ENCODE results near the gene COL13A1. TPM values are rescaled to one million over a fixed set of nuclear protein-coding genes. Genes with fewer than 3 reads are reported as not detected.

COL13A1 gene
- total and polyA plus RNA-seq, 11 donors: 1.0 to 4.0 (median 1.7) TPM

DNA sequence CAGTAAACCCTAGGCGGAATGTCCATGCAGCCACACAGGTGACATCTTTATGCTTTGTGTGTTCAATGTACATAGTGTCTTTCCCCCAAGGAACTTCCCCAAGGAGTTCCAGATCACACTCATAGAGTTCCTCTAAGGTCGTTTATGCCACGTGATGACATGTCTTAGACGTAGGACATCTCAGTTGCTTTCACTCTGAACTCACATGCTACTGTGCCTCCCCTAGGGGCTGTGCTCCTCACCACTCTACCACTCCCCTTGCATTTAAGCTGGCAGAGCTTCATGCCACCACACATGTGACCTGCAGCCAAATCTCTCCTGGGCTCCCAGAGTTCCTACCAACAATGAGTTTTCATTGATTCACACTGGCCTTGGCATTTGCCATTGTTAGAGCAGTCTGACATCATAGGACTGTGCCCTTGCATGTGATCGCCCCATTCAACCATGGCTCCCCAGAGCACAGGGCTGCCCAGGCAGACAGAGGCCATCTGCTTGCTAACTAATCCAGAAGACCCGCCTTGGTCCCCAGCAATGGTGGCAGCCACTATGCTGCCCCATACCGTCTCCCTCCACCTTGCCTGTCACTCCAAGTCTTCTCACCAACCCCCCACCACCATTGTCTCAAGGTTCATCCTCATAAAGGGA lies 155.7 kb downstream of the COL13A1 start:
- H3K27ac ChIP-seq: no peak overlapping the region
- peaks cover 0 to 27% (median 0%) of the 10 kb centered on the region in 12 donors for H3K4me1 ChIP-seq
- no peaks in the 10 kb centered on the region for H3K36me3 ChIP-seq
- TF ChIP-seq, protein P1, sequence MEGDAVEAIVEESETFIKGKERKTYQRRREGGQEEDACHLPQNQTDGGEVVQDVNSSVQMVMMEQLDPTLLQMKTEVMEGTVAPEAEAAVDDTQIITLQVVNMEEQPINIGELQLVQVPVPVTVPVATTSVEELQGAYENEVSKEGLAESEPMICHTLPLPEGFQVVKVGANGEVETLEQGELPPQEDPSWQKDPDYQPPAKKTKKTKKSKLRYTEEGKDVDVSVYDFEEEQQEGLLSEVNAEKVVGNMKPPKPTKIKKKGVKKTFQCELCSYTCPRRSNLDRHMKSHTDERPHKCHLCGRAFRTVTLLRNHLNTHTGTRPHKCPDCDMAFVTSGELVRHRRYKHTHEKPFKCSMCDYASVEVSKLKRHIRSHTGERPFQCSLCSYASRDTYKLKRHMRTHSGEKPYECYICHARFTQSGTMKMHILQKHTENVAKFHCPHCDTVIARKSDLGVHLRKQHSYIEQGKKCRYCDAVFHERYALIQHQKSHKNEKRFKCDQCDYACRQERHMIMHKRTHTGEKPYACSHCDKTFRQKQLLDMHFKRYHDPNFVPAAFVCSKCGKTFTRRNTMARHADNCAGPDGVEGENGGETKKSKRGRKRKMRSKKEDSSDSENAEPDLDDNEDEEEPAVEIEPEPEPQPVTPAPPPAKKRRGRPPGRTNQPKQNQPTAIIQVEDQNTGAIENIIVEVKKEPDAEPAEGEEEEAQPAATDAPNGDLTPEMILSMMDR (IDR thresholded peaks at IDR 0.05): no peak
- no peak for TF ChIP-seq POLR2A (IDR thresholded peaks at IDR 0.05)
- H3K4me3 ChIP-seq: no peak overlapping the region
- H3K27me3 ChIP-seq: no peaks in the 10 kb centered on the region
- no peaks in the 10 kb centered on the region for H3K9me3 ChIP-seq
- ATAC-seq (peak in 1 of 4 donors; percentile 41), DNase-seq (no peak)
- intact Hi-C loops (cut with DNase I): no loop called here
- WGBS, 4 donors: 85 to 87% (median 86%) methylated on average over 7 of the region's 7 CpGs

DNA sequence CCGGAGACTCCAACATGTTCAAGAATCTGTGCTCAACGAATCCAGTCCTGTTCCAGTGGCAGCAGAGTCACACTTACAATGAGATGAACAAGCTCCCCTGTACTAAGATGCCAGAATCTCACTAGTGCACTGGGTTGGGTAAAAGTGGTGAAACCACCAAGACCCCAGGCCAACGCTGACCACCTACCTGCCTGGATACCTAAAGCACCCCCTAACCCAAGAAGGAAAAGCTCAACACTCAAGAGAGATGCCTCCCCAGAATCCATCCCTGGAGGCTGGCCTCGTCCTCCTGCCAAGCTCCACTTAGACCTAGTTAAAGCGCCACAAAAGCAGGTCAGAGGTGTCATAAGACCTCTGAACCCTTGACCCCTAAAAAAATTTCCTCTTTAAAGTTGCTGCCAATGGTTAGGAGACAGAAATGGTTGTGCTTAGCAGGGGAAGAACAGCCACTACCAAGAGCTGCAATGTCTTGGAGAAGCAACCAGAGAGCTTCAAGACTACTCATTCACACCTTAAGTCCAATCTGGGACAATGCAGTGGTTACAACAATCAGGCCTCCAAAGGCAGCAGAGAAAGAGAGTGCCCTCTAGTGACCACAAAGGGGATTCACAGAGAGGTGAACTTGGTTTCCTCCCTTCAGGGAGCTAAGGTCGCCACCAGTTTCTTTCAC lies 156.3 kb downstream of the COL13A1 start:
- DNase-seq (no peak), ATAC-seq (peak in 2 of 4 donors; percentile 47 to 48)
- no peak for TF ChIP-seq POLR2A (IDR thresholded peaks at IDR 0.05)
- TF ChIP-seq, protein P1 (IDR thresholded peaks at IDR 0.05): peak; percentile 50 to 76 (median 62)
- WGBS, 4 donors: 84 to 94% (median 91%) methylated on average over 6 of the region's 6 CpGs
- Histone ChIP-seq H3K27ac (no peak overlapping the region), H3K36me3 (no peaks in the 10 kb centered on the region), H3K27me3 (no peaks in the 10 kb centered on the region), H3K4me1 (peaks cover 0 to 27% (median 0%) of the 10 kb centered on the region in 12 donors), H3K9me3 (no peaks in the 10 kb centered on the region), H3K4me3 (no peak overlapping the region)
- intact Hi-C loops (cut with DNase I): no loop called here

DNA sequence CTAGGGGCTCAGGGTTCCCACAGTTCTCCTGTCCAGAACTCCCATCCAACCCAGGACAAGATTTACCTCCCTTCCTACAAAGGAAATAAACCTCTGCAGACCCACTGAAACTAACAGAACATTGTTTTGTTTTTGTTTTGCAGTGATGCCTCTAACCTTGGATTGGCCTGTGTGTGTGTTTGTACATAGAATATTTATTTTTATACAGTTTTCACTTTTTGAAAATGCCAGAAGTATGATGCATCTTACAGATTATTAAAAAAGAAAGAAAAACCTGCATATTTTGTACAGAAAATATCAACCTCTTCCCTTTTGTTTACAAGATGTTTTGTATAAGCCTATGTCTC lies 156.8 kb downstream of the COL13A1 start:
- Histone ChIP-seq H3K27me3 (no peaks in the 10 kb centered on the region), H3K27ac (no peak overlapping the region), H3K36me3 (no peaks in the 10 kb centered on the region), H3K9me3 (no peaks in the 10 kb centered on the region), H3K4me3 (no peak overlapping the region), H3K4me1 (peaks cover 0 to 27% (median 0%) of the 10 kb centered on the region in 12 donors)
- no peak for DNase-seq
- TF ChIP-seq POLR2A (IDR thresholded peaks at IDR 0.05): no peak
- TF ChIP-seq, protein P1 (IDR thresholded peaks at IDR 0.05): no peak
- ATAC-seq: no peak
- intact Hi-C loops (cut with DNase I): no loop called here

DNA sequence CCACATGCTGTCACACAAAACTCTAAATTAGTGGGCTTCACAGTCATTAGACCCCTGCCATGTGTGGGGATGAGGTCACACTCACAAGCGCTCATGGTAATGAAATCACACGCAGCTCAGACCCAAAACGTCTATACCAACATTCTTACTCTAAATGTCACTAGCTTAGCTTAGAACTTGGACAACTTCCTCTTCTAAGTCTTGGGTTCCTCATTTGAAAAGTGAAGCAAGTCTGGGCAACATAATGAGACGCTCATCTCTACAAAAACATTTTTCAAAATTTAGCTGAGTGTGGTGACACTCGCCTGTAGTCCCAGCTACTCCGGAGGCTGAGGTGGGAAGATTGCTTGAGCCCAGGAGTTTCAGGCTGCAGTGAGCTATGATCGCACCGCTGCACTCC lies 158.2 kb downstream of the COL13A1 start:
- WGBS, 4 donors: 83 to 85% (median 84%) methylated on average over 8 of the region's 8 CpGs
- TF ChIP-seq, protein P1 (IDR thresholded peaks at IDR 0.05): no peak
- no peak for TF ChIP-seq POLR2A (IDR thresholded peaks at IDR 0.05)
- DNase-seq: no peak
- H3K27ac ChIP-seq: peak overlapping the region in 1 of 12 donors; percentile 83
- peak overlapping the region in 1 of 12 donors; percentile 15 for H3K4me3 ChIP-seq
- H3K36me3 ChIP-seq: no peaks in the 10 kb centered on the region
- ATAC-seq: peak in 3 of 4 donors; percentile 19 to 47 (median 33)
- peaks cover 0 to 27% (median 0%) of the 10 kb centered on the region in 12 donors for H3K4me1 ChIP-seq
- no peaks in the 10 kb centered on the region for H3K9me3 ChIP-seq
- no peaks in the 10 kb centered on the region for H3K27me3 ChIP-seq
- intact Hi-C loops (cut with DNase I): no loop called here
